Measurements from ENCODE around the gene MIPEP. TPM values are rescaled to one million over a fixed set of nuclear protein-coding genes. Genes with fewer than 3 reads are reported as not detected.

Gene MIPEP
- total RNA-seq, 1 donor from 2014 or later, result 13.0 TPM

DNA sequence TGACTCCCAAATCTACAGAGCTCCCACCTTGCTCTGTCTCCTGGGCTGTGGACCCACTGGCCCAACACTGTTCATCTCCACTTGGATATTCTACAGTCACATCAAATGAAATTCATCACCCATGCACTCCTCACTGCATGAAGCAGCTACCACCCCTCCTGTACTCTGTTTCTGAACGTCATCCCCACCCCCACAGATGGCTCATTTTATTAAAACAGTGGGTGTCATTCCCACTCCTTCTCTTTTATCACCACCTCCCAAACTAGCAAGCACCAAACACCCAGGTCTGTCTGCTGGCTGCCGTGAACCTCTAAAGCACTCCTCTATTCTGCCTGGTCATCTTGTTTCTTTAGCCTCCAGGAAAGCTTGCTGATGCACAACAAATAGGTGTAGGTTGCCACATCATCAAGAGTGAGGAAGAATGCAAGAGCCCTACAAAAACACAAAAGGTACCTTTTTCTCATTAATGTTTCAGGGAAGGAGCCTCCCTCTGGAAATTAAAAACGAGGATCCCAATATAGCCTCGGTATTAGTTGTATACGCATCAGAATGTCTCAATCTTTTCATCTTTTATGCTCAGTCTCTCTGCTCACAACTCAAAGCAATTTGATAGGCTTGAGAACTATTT, 91.8 kb downstream of the MIPEP start:
- H3K27ac Mint-ChIP-seq (ENCODE audit: unreplicated experiment), result no peak overlapping the region
- H3K79me2 ChIP-seq (ENCODE audit: insufficient read depth, low read length), result no peaks in the 10 kb centered on the region
- DNase-seq (ENCODE audit: low read depth), result no peak
- peaks cover 10% of the 10 kb centered on the region for H3K9me3 Mint-ChIP-seq (ENCODE audit: unreplicated experiment)
- no peak overlapping the region for H3K27ac ChIP-seq (ENCODE audit: low read depth, low read length)
- H3K4me2 ChIP-seq (ENCODE audit: low read length), result no peak overlapping the region
- H2AFZ ChIP-seq (ENCODE audit: low read depth, low read length), result no peak overlapping the region
- no peak overlapping the region for H3K4me3 Mint-ChIP-seq (ENCODE audit: unreplicated experiment)
- peaks cover 17% of the 10 kb centered on the region for H3K36me3 Mint-ChIP-seq (ENCODE audit: low read depth, unreplicated experiment)
- no peaks in the 10 kb centered on the region for H3K36me3 ChIP-seq (ENCODE audit: insufficient read depth, low read length)
- no peaks in the 10 kb centered on the region for H3K27me3 ChIP-seq (ENCODE audit: insufficient read depth, low read length)
- TF ChIP-seq, protein P1, sequence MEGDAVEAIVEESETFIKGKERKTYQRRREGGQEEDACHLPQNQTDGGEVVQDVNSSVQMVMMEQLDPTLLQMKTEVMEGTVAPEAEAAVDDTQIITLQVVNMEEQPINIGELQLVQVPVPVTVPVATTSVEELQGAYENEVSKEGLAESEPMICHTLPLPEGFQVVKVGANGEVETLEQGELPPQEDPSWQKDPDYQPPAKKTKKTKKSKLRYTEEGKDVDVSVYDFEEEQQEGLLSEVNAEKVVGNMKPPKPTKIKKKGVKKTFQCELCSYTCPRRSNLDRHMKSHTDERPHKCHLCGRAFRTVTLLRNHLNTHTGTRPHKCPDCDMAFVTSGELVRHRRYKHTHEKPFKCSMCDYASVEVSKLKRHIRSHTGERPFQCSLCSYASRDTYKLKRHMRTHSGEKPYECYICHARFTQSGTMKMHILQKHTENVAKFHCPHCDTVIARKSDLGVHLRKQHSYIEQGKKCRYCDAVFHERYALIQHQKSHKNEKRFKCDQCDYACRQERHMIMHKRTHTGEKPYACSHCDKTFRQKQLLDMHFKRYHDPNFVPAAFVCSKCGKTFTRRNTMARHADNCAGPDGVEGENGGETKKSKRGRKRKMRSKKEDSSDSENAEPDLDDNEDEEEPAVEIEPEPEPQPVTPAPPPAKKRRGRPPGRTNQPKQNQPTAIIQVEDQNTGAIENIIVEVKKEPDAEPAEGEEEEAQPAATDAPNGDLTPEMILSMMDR (IDR thresholded peaks at IDR 0.05; ENCODE audit: insufficient read depth, low read depth, low read length), result no peak
- no peak for TF ChIP-seq EZH2 (IDR thresholded peaks at IDR 0.05; ENCODE audit: insufficient read depth, low read length)
- H3K27me3 Mint-ChIP-seq (ENCODE audit: low read depth, unreplicated experiment), result no peaks in the 10 kb centered on the region
- peaks cover 18% of the 10 kb centered on the region for H3K4me1 ChIP-seq (ENCODE audit: insufficient read depth, low read length)
- no peak overlapping the region for H3K9ac ChIP-seq (ENCODE audit: low read length)
- H4K20me1 ChIP-seq (ENCODE audit: insufficient read depth, low read length), result no peaks in the 10 kb centered on the region
- no peak overlapping the region for H3K4me3 ChIP-seq (ENCODE audit: insufficient read depth, low read depth, low read length)
- FAIRE-seq, result no peak
- no peaks in the 10 kb centered on the region for H3K9me3 ChIP-seq (ENCODE audit: insufficient read depth, low read depth, low read length)
- H3K4me1 Mint-ChIP-seq (ENCODE audit: low read depth, unreplicated experiment), result peaks cover 19% of the 10 kb centered on the region

DNA sequence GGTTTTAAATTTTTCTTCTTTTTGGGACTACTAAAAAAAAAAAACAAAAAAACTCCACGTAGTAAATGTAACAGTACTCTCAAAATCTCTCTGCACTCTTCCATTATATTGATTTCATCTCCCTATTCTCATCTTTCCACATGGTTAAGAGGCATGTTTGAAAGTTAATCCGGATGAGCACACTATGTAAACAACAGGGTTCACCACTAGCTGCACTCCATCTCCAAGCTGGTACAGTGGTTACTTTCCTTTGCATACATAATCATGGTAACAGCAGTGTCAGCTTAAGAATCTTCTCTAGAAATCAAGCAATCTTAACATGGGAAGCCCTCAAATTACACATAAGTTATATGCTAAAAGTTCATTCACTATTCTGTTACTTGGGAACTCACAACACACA, 92.6 kb downstream of the MIPEP start:
- Histone ChIP-seq H3K4me1 (ENCODE audit: insufficient read depth, low read length) (peaks cover 18% of the 10 kb centered on the region), H3K9ac (ENCODE audit: low read length) (no peak overlapping the region), H3K36me3 (ENCODE audit: insufficient read depth, low read length) (no peaks in the 10 kb centered on the region), H3K27me3 (ENCODE audit: insufficient read depth, low read length) (no peaks in the 10 kb centered on the region), H4K20me1 (ENCODE audit: insufficient read depth, low read length) (no peaks in the 10 kb centered on the region), H3K27ac (ENCODE audit: low read depth, low read length) (no peak overlapping the region), H3K79me2 (ENCODE audit: insufficient read depth, low read length) (no peaks in the 10 kb centered on the region), H3K4me2 (ENCODE audit: low read length) (no peak overlapping the region), H3K4me3 (ENCODE audit: insufficient read depth, low read depth, low read length) (no peak overlapping the region), H3K9me3 (ENCODE audit: insufficient read depth, low read depth, low read length) (no peaks in the 10 kb centered on the region), H2AFZ (ENCODE audit: low read depth, low read length) (no peak overlapping the region)
- no peak for TF ChIP-seq EZH2 (IDR thresholded peaks at IDR 0.05; ENCODE audit: insufficient read depth, low read length)
- TF ChIP-seq, protein P1 (IDR thresholded peaks at IDR 0.05; ENCODE audit: insufficient read depth, low read depth, low read length), result no peak
- Mint-ChIP-seq H3K27me3 (ENCODE audit: low read depth, unreplicated experiment) (no peaks in the 10 kb centered on the region), H3K4me1 (ENCODE audit: low read depth, unreplicated experiment) (peaks cover 19% of the 10 kb centered on the region), H3K27ac (ENCODE audit: unreplicated experiment) (no peak overlapping the region), H3K36me3 (ENCODE audit: low read depth, unreplicated experiment) (peaks cover 17% of the 10 kb centered on the region), H3K4me3 (ENCODE audit: unreplicated experiment) (no peak overlapping the region), H3K9me3 (ENCODE audit: unreplicated experiment) (peaks cover 10% of the 10 kb centered on the region)
- FAIRE-seq (no peak), DNase-seq (ENCODE audit: low read depth) (no peak)
